Calu3 (cell line): ENCODE results near the gene DYNC1I1. TPM values are rescaled to one million over a fixed set of nuclear protein-coding genes. Genes with fewer than 3 reads are reported as not detected.

Experiments
- BruUV-seq: library from RNA; stranded (reverse); fragments of 400-500 nt; replicated peaks from 2 replicates; lab custom pipeline; 2021; lab: Mats Ljungman, UMichigan
- CTCF ChIA-PET: fragments of 300-600 bp; sonication (Branson Sonifier 250); formaldehyde crosslinking; loops from one replicate; lab custom pipeline; 2022; ENCODE audit warnings: antibody characterized with exemption; lab: Charles Lee
- DNase-seq: peaks from one replicate; pipeline ENCODE4 v3.0.0; 2022
- H3K27ac Mint-ChIP-seq: one replicate; pipeline ENCODE4 v1.8.0; 2022; ENCODE audit warnings: mixed read lengths; ENCODE audit not compliant: unreplicated experiment
- H3K27me3 Mint-ChIP-seq: one replicate; pipeline ENCODE4 v1.8.0; 2022; ENCODE audit warnings: mixed read lengths; ENCODE audit not compliant: unreplicated experiment
- H3K36me3 Mint-ChIP-seq: one replicate; pipeline ENCODE4 v1.8.0; 2022; ENCODE audit warnings: mild to moderate bottlenecking, moderate library complexity, mixed read lengths; ENCODE audit not compliant: insufficient read depth, unreplicated experiment
- H3K4me1 Mint-ChIP-seq: one replicate; pipeline ENCODE4 v1.8.0; 2022; ENCODE audit warnings: mild to moderate bottlenecking, low read depth, mixed read lengths; ENCODE audit not compliant: unreplicated experiment
- H3K4me3 Mint-ChIP-seq: one replicate; pipeline ENCODE4 v1.8.0; 2022; ENCODE audit warnings: mild to moderate bottlenecking, low read depth, moderate library complexity, mixed read lengths; ENCODE audit not compliant: unreplicated experiment
- H3K9me3 Mint-ChIP-seq: one replicate; pipeline ENCODE4 v1.8.0; 2022; ENCODE audit warnings: low read depth, mixed read lengths; ENCODE audit not compliant: unreplicated experiment
- intact Hi-C: fragments of 100-400 bp; cut with micrococcal nuclease; formaldehyde crosslinking; loops from one replicate; pipeline ENCODE4 v1.10.0; 2022; ENCODE audit not compliant: unreplicated experiment
- total RNA-seq: library from RNA; stranded (reverse); gene quantifications from 2 replicates; pipeline ENCODE4 v1.2.3, GENCODE V29; 2022
- TF ChIP-seq, protein P1 (sequence below): fragments of 200-600 bp; IDR thresholded peaks from one replicate; pipeline ENCODE4 v1.8.0; 2022; ENCODE audit warnings: antibody characterized with exemption; ENCODE audit not compliant: unreplicated experiment

Gene DYNC1I1
- total RNA-seq, 1 experiment from 2014 or later = 0.73 TPM

DNA sequence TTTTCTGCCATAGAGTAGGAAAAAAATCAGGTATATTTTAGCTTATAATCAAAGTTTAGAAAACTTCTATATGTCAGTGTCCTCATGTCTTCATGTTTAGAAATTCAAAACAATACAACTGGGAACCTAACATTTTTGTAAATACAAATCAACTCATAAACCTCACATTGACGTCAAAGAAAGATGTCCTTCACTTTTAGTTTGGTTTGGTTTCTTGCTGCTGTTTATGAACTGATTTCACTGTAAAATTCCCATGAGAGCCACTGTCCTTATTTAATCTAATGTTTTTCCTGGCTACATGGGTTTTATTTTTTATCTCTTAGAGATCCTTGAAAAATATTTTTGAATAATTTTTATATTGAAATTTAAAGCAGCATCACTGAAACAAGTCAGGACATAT, 208.4 kb downstream of the DYNC1I1 start:
- Mint-ChIP-seq H3K4me1 (no peaks in the 10 kb centered on the region), H3K9me3 (no peaks in the 10 kb centered on the region), H3K4me3 (no peak overlapping the region), H3K27me3 (no peaks in the 10 kb centered on the region), H3K27ac (no peak overlapping the region), H3K36me3 (no peaks in the 10 kb centered on the region)
- BruUV-seq = no TSS peak
- intact Hi-C loops = no loop called here
- TF ChIP-seq, protein P1, sequence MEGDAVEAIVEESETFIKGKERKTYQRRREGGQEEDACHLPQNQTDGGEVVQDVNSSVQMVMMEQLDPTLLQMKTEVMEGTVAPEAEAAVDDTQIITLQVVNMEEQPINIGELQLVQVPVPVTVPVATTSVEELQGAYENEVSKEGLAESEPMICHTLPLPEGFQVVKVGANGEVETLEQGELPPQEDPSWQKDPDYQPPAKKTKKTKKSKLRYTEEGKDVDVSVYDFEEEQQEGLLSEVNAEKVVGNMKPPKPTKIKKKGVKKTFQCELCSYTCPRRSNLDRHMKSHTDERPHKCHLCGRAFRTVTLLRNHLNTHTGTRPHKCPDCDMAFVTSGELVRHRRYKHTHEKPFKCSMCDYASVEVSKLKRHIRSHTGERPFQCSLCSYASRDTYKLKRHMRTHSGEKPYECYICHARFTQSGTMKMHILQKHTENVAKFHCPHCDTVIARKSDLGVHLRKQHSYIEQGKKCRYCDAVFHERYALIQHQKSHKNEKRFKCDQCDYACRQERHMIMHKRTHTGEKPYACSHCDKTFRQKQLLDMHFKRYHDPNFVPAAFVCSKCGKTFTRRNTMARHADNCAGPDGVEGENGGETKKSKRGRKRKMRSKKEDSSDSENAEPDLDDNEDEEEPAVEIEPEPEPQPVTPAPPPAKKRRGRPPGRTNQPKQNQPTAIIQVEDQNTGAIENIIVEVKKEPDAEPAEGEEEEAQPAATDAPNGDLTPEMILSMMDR = no peak
- CTCF ChIA-PET = no interaction called here
- DNase-seq = no peak

DNA sequence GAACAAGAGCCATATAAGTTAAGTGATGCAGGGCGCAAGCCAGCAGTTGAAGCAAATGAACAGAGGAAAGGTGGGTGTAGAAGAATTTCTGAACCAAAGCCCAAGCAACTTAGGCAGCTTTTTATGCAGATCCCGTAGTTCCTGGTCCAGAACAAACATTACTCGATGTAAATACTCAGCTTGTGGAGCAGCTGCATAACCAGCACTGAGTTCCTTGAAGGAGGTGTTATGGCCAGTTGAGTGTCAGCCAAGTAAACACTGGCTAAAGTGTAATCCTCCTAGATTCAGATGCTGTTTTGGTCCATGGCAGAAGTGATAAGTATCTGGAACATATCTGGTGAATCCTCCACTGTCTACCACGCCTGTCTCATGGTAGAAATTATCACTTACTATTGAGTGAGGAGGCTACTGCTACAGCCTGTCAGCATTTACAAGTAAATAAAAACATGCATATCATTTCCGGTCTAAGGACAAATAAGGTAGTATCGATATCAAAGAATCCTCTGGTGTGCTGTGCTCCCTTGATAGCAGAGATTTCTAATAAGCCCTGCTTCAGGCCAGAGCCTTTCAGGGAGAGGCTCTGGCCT, 213.9 kb downstream of the DYNC1I1 start:
- BruUV-seq = no TSS peak
- peaks cover 14% of the 10 kb centered on the region for H3K4me1 Mint-ChIP-seq
- TF ChIP-seq, protein P1 = no peak
- H3K4me3 Mint-ChIP-seq = no peak overlapping the region
- H3K36me3 Mint-ChIP-seq = no peaks in the 10 kb centered on the region
- H3K27ac Mint-ChIP-seq = no peak overlapping the region
- CTCF ChIA-PET = no interaction called here
- no peak for DNase-seq
- no peaks in the 10 kb centered on the region for H3K27me3 Mint-ChIP-seq
- H3K9me3 Mint-ChIP-seq = no peaks in the 10 kb centered on the region
- intact Hi-C loops = no loop called here

DNA sequence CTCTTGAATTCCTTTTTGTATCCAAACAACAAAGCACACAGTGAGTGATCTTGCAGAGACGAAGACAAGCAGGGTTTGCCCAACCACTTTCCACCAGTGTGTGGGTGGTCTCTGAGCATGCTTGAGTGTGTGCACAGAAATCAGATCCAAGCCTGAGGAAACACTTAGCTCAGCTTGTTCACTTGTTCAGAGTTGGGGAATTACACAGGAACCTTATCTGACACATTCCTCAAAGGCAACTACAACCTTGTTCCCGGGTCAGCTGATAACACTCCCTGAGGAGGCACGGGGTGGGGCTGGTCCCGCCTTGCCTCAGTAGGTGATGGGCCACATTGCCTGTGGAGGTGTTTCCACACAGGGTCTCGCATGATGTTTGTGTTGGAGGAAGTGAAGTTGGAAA, 216.9 kb downstream of the DYNC1I1 start:
- no peaks in the 10 kb centered on the region for H3K36me3 Mint-ChIP-seq
- DNase-seq = peak; percentile 10
- intact Hi-C loops = no loop called here
- CTCF ChIA-PET = interaction anchor here (0.5 kb wide), 1 partner anchor 69 kb away, joined by 3 read pairs; no protein-coding TSS in a partner anchor
- peaks cover 14% of the 10 kb centered on the region for H3K4me1 Mint-ChIP-seq
- H3K27me3 Mint-ChIP-seq = no peaks in the 10 kb centered on the region
- H3K4me3 Mint-ChIP-seq = no peak overlapping the region
- H3K9me3 Mint-ChIP-seq = no peaks in the 10 kb centered on the region
- no peak overlapping the region for H3K27ac Mint-ChIP-seq
- TF ChIP-seq, protein P1 = no peak
- BruUV-seq = no TSS peak

DNA sequence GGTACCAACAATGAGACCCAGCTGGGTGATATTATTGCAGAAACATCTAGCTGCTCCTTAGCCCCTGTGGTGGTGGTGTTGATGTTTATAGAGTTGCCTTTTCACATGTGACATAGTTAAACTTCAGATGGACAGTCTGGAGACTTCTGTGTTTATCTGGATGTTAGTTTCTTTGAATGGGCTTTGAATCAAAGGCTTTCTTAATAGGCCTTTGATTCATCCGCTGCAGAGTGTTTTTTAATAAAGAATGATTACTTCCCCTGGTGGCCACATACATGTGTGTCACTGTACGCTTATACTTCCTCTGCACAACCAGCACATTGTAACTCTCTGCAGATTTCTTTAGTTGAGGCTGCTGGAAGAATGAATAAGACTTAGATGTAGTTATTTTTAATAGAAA, 221.0 kb downstream of the DYNC1I1 start:
- intact Hi-C loops = no loop called here
- H3K9me3 Mint-ChIP-seq = no peaks in the 10 kb centered on the region
- no peaks in the 10 kb centered on the region for H3K36me3 Mint-ChIP-seq
- DNase-seq = no peak
- CTCF ChIA-PET = no interaction called here
- H3K4me3 Mint-ChIP-seq = no peak overlapping the region
- TF ChIP-seq, protein P1 = no peak
- H3K27ac Mint-ChIP-seq = no peak overlapping the region
- H3K27me3 Mint-ChIP-seq = no peaks in the 10 kb centered on the region
- H3K4me1 Mint-ChIP-seq = peaks cover 14% of the 10 kb centered on the region
- no TSS peak for BruUV-seq
